Caco-2 (cell line): ENCODE data around the gene ST6GALNAC3. TPM values are rescaled to one million over a fixed set of nuclear protein-coding genes. Genes with fewer than 3 reads are reported as not detected.

Experiments
- BruUV-seq: library from RNA; stranded (reverse); fragments of 400-500 nt; replicated peaks from 2 replicates; lab custom pipeline; 2021; lab: Mats Ljungman, UMichigan
- CTCF ChIA-PET: fragments of 300-600 bp; sonication (Branson Sonifier 250); formaldehyde crosslinking; loops from one replicate; lab custom pipeline; 2022; ENCODE audit warnings: antibody characterized with exemption; lab: Charles Lee
- POLR2A ChIA-PET: fragments of 300-600 bp; sonication (Branson Sonifier 250); formaldehyde crosslinking; loops from one replicate; lab custom pipeline; 2022; ENCODE audit warnings: antibody characterized with exemption; lab: Charles Lee
- DNase-seq, 2 experiments: peaks; one replicate each; pipeline versions ENCODE4 v3.0.0 to v3.0.0-alpha.2; 2020 to 2022
- H3K27me3 ChIP-seq: replicated peaks from 2 replicates; pipeline ENCODE4 v1.6.0; 2011; ENCODE audit warnings: low read length; ENCODE audit not compliant: control insufficient read depth, insufficient read depth
- H3K36me3 ChIP-seq: 2 replicates; pipeline ENCODE4 v1.5.1; 2011; ENCODE audit warnings: low read length; ENCODE audit not compliant: control insufficient read depth, insufficient read depth
- H3K4me1 ChIP-seq: fragments of 250-450 bp; sonication (Bioruptor Pico); 2 replicates; pipeline ENCODE4 v1.5.1; 2020; ENCODE audit warnings: mild to moderate bottlenecking
- H3K4me3 ChIP-seq: 2 replicates; pipeline ENCODE4 v1.5.1; 2011; ENCODE audit warnings: low read depth, mild to moderate bottlenecking, control low read depth, low read length
- H3K9me3 ChIP-seq: fragments of 250-450 bp; sonication (Bioruptor Pico); 2 replicates; pipeline ENCODE4 v1.5.1; 2020; ENCODE audit warnings: mild to moderate bottlenecking, moderate library complexity
- H3K27ac Mint-ChIP-seq: one replicate; pipeline ENCODE4 v1.8.0; 2022; ENCODE audit warnings: mixed read lengths; ENCODE audit not compliant: unreplicated experiment
- H3K27me3 Mint-ChIP-seq: one replicate; pipeline ENCODE4 v1.8.0; 2022; ENCODE audit warnings: mixed read lengths; ENCODE audit not compliant: insufficient read depth, unreplicated experiment
- H3K36me3 Mint-ChIP-seq: one replicate; pipeline ENCODE4 v1.8.0; 2022; ENCODE audit warnings: mild to moderate bottlenecking, mixed read lengths; ENCODE audit not compliant: insufficient read depth, unreplicated experiment
- H3K4me1 Mint-ChIP-seq: one replicate; pipeline ENCODE4 v1.8.0; 2022; ENCODE audit warnings: low read depth, mixed read lengths; ENCODE audit not compliant: unreplicated experiment
- H3K4me3 Mint-ChIP-seq: one replicate; pipeline ENCODE4 v1.8.0; 2022; ENCODE audit warnings: mild to moderate bottlenecking, moderate library complexity, mixed read lengths; ENCODE audit not compliant: unreplicated experiment
- H3K9me3 Mint-ChIP-seq: one replicate; pipeline ENCODE4 v1.8.0; 2022; ENCODE audit warnings: mixed read lengths; ENCODE audit not compliant: unreplicated experiment
- intact Hi-C: fragments of 100-400 bp; cut with micrococcal nuclease; formaldehyde crosslinking; loops from one replicate; pipeline ENCODE4 v1.10.0; 2022; ENCODE audit not compliant: unreplicated experiment
- total RNA-seq: library from RNA; stranded (reverse); gene quantifications from 2 replicates; pipeline ENCODE4 v1.2.3, GENCODE V29; 2022
- TF ChIP-seq, protein P1 (sequence below), 2 experiments: fragments of 200-600 bp in 1 of 2; IDR thresholded peaks; 1 replicate in 1 of 2; 2 replicates in 1 of 2; pipeline versions ENCODE4 v1.5.1 to v1.8.0; 2011 to 2022; ENCODE audit warnings: antibody characterized with exemption in 1 of 2, control low read depth in 1 of 2, inconsistent platforms in 1 of 2, low read depth in 1 of 2, low read length in 1 of 2, mild to moderate bottlenecking in 1 of 2, moderate library complexity in 1 of 2; ENCODE audit not compliant: insufficient read depth in 1 of 2, severe bottlenecking in 1 of 2, unreplicated experiment in 1 of 2

ST6GALNAC3 gene
- total RNA-seq, 1 experiment from 2014 or later = 16.0 TPM

DNA sequence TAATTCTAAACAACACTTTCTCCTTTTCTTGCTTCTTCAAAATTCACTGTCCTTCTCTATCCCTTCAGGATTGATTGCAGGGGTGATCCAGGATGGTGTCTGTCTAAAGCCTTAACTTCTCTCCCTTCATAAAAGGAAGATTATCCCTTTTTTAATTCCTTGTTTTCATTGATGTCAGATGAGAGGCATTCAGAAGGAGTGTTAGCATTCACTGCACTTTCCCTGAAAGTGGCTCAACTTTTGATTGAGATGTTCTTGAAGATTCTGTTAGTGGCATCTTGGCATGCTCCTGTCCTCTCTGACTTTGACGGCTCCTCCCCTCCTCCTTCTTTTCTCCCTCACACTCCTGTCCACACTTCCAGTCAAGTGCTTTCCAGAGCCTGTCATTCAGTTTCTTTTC lies 71.6 kb downstream of the ST6GALNAC3 start:
- no peak overlapping the region for H3K27ac Mint-ChIP-seq
- peaks cover 6% of the 10 kb centered on the region for H3K36me3 Mint-ChIP-seq
- intact Hi-C loops = no loop called here
- no peaks in the 10 kb centered on the region for H3K27me3 Mint-ChIP-seq
- no peaks in the 10 kb centered on the region for H3K9me3 Mint-ChIP-seq
- H3K4me1 ChIP-seq = no peaks in the 10 kb centered on the region
- H3K27me3 ChIP-seq = no peaks in the 10 kb centered on the region
- TF ChIP-seq, protein P1, sequence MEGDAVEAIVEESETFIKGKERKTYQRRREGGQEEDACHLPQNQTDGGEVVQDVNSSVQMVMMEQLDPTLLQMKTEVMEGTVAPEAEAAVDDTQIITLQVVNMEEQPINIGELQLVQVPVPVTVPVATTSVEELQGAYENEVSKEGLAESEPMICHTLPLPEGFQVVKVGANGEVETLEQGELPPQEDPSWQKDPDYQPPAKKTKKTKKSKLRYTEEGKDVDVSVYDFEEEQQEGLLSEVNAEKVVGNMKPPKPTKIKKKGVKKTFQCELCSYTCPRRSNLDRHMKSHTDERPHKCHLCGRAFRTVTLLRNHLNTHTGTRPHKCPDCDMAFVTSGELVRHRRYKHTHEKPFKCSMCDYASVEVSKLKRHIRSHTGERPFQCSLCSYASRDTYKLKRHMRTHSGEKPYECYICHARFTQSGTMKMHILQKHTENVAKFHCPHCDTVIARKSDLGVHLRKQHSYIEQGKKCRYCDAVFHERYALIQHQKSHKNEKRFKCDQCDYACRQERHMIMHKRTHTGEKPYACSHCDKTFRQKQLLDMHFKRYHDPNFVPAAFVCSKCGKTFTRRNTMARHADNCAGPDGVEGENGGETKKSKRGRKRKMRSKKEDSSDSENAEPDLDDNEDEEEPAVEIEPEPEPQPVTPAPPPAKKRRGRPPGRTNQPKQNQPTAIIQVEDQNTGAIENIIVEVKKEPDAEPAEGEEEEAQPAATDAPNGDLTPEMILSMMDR (IDR thresholded peaks at IDR 0.05; ENCODE audit: insufficient read depth in 1 of 2, low read depth in 1 of 2, low read length in 1 of 2, severe bottlenecking in 1 of 2, unreplicated experiment in 1 of 2) = no peak
- no peaks in the 10 kb centered on the region for H3K4me1 Mint-ChIP-seq
- no peak for DNase-seq
- H3K4me3 Mint-ChIP-seq = no peak overlapping the region
- ChIA-PET CTCF (no interaction called here), POLR2A (no interaction called here)
- no TSS peak for BruUV-seq
- no peaks in the 10 kb centered on the region for H3K9me3 ChIP-seq
- H3K4me3 ChIP-seq = no peak overlapping the region
- no peaks in the 10 kb centered on the region for H3K36me3 ChIP-seq

GRCh38 chr1:76147917-76148316 lies 73.4 kb downstream of the ST6GALNAC3 start:
- Mint-ChIP-seq H3K27ac (no peak overlapping the region), H3K36me3 (peaks cover 6% of the 10 kb centered on the region), H3K9me3 (no peaks in the 10 kb centered on the region), H3K4me1 (no peaks in the 10 kb centered on the region), H3K4me3 (no peak overlapping the region), H3K27me3 (no peaks in the 10 kb centered on the region)
- Histone ChIP-seq H3K27me3 (no peaks in the 10 kb centered on the region), H3K9me3 (no peaks in the 10 kb centered on the region), H3K4me3 (no peak overlapping the region), H3K36me3 (no peaks in the 10 kb centered on the region), H3K4me1 (no peaks in the 10 kb centered on the region)
- POLR2A ChIA-PET = no interaction called here
- CTCF ChIA-PET = no interaction called here
- no peak for DNase-seq
- TF ChIP-seq, protein P1 (IDR thresholded peaks at IDR 0.05; ENCODE audit: insufficient read depth in 1 of 2, low read depth in 1 of 2, low read length in 1 of 2, severe bottlenecking in 1 of 2, unreplicated experiment in 1 of 2) = no peak
- intact Hi-C loops = no loop called here
- no TSS peak for BruUV-seq

GRCh38 chr1:76148460-76148859 lies 73.9 kb downstream of the ST6GALNAC3 start:
- Mint-ChIP-seq H3K27me3 (no peaks in the 10 kb centered on the region), H3K9me3 (no peaks in the 10 kb centered on the region), H3K36me3 (peaks cover 6% of the 10 kb centered on the region), H3K4me1 (no peaks in the 10 kb centered on the region), H3K27ac (no peak overlapping the region), H3K4me3 (no peak overlapping the region)
- Histone ChIP-seq H3K9me3 (no peaks in the 10 kb centered on the region), H3K36me3 (no peaks in the 10 kb centered on the region), H3K4me3 (no peak overlapping the region), H3K27me3 (no peaks in the 10 kb centered on the region), H3K4me1 (no peaks in the 10 kb centered on the region)
- intact Hi-C loops = no loop called here
- TF ChIP-seq, protein P1 (IDR thresholded peaks at IDR 0.05; ENCODE audit: insufficient read depth in 1 of 2, low read depth in 1 of 2, low read length in 1 of 2, severe bottlenecking in 1 of 2, unreplicated experiment in 1 of 2) = no peak
- no peak for DNase-seq
- ChIA-PET CTCF (no interaction called here), POLR2A (no interaction called here)
- no TSS peak for BruUV-seq
